Neural cell (in vitro differentiated cells): ENCODE results near the gene SEC16B. TPM values are rescaled to one million over a fixed set of nuclear protein-coding genes. Genes with fewer than 3 reads are reported as not detected.

Experiments
- H2AFZ ChIP-seq: fragments of 200-600, 300-800 bp; sonication (generic), shearing (Covaris generic); 2 replicates; pipeline ENCODE4 v1.6.0; 2014; ENCODE audit warnings: low read depth, mild to moderate bottlenecking, antibody characterized with exemption, low read length, moderate library complexity
- H3F3A ChIP-seq: fragments of 200-600 bp; shearing (Covaris generic); 2 replicates; pipeline ENCODE4 v1.6.1; 2016; ENCODE audit warnings: mild to moderate bottlenecking, moderate library complexity, mixed read lengths, antibody characterized with exemption, low read length; ENCODE audit not compliant: insufficient read depth, poor library complexity, severe bottlenecking
- H3K27ac ChIP-seq: fragments of 200-600, 300-800 bp; sonication (generic), shearing (Covaris generic); 2 replicates; pipeline ENCODE4 v1.5.1; 2014; ENCODE audit warnings: mild to moderate bottlenecking, low read length, moderate library complexity
- H3K27me3 ChIP-seq: fragments of 300-800, 200-600 bp; sonication (generic), shearing (Covaris generic); 2 replicates; pipeline ENCODE4 v1.6.0; 2014; ENCODE audit warnings: mild to moderate bottlenecking, low read depth, low read length, moderate library complexity; ENCODE audit not compliant: insufficient read depth
- H3K36me3 ChIP-seq: fragments of 300-800, 200-600 bp; sonication (generic), shearing (Covaris generic); 2 replicates; pipeline ENCODE4 v1.5.1; 2014; ENCODE audit warnings: mild to moderate bottlenecking, antibody characterized with exemption, low read length, moderate library complexity; ENCODE audit not compliant: insufficient read depth
- H3K4me2 ChIP-seq: fragments of 300-800, 200-600 bp; sonication (generic), shearing (Covaris generic); 2 replicates; pipeline ENCODE4 v1.6.0; 2014; ENCODE audit warnings: mild to moderate bottlenecking, low read length
- H3K4me3 ChIP-seq: fragments of 300-800, 200-600 bp; sonication (generic), shearing (Covaris generic); 2 replicates; pipeline ENCODE4 v1.5.1; 2014; ENCODE audit warnings: mild to moderate bottlenecking, low read length, moderate library complexity
- H3K79me2 ChIP-seq: fragments of 200-600 bp; shearing (Covaris generic); replicated peaks from 2 replicates; pipeline ENCODE4 v1.6.0; 2014; ENCODE audit warnings: mild to moderate bottlenecking, low read length, moderate library complexity; ENCODE audit not compliant: insufficient read depth
- H3K9ac ChIP-seq: fragments of 300-800, 200-600 bp; sonication (generic), shearing (Covaris generic); 2 replicates; pipeline ENCODE4 v1.6.1; 2016; ENCODE audit warnings: mild to moderate bottlenecking, low read length, mixed read lengths
- H3K9me2 ChIP-seq: fragments of 200-600 bp; shearing (Covaris generic); 2 replicates; pipeline ENCODE4 v1.6.1; 2016; ENCODE audit warnings: mild to moderate bottlenecking, low read length, mixed read lengths; ENCODE audit not compliant: insufficient read depth
- H3K9me3 ChIP-seq: fragments of 200-600, 300-800 bp; sonication (generic), shearing (Covaris generic); 2 replicates; pipeline ENCODE4 v1.6.1; 2016; ENCODE audit warnings: mild to moderate bottlenecking, mixed run types, low read length, moderate library complexity, mixed read lengths
- H4K20me1 ChIP-seq: fragments of 200-600 bp; shearing (Covaris generic); 2 replicates; pipeline ENCODE4 v1.6.1; 2016; ENCODE audit warnings: mild to moderate bottlenecking, mixed run types; ENCODE audit not compliant: insufficient read depth
- EP300 ChIP-seq: fragments of 450-650 bp; conservative IDR thresholded peaks from 2 replicates; pipeline ENCODE4 v1.6.1; 2014; ENCODE audit warnings: antibody characterized with exemption, mild to moderate bottlenecking, moderate library complexity; ENCODE audit not compliant: poor library complexity, severe bottlenecking
- EZH2 ChIP-seq: fragments of 200-600, 300-800 bp; shearing (Covaris generic), sonication (generic); IDR thresholded peaks from 2 replicates; pipeline ENCODE4 v1.6.1; 2014; ENCODE audit warnings: antibody characterized with exemption, low read length, borderline replicate concordance, mild to moderate bottlenecking; ENCODE audit not compliant: insufficient read depth, poor library complexity, severe bottlenecking
- MXI1 ChIP-seq: fragments of 450-650 bp; conservative IDR thresholded peaks from 2 replicates; pipeline ENCODE4 v1.6.1; 2014; ENCODE audit warnings: antibody characterized with exemption, mild to moderate bottlenecking; ENCODE audit not compliant: poor library complexity, severe bottlenecking
- POLR2AphosphoS5 ChIP-seq: IDR thresholded peaks from 2 replicates; pipeline ENCODE4 v1.6.1; 2012
- RAD21 ChIP-seq: fragments of 450-650 bp; conservative IDR thresholded peaks from 2 replicates; pipeline ENCODE4 v1.6.1; 2014; ENCODE audit warnings: antibody characterized with exemption, mild to moderate bottlenecking, moderate library complexity
- SMC3 ChIP-seq: fragments of 450-650 bp; conservative IDR thresholded peaks from 2 replicates; pipeline ENCODE4 v1.6.1; 2014; ENCODE audit warnings: antibody characterized with exemption, mild to moderate bottlenecking, moderate library complexity; ENCODE audit not compliant: poor library complexity
- TAF1 ChIP-seq: IDR thresholded peaks from 2 replicates; pipeline ENCODE4 v1.6.1; 2012; ENCODE audit warnings: low read depth
- polyA plus RNA-seq: library from polyadenylated mRNA; depleted of rRNA; stranded (reverse); fragments of >200 nt; gene quantifications from 2 replicates; pipeline ENCODE4 v1.2.3, GENCODE V29; 2014
- TF ChIP-seq, protein P1 (sequence below): IDR thresholded peaks from 2 replicates; pipeline ENCODE4 v1.6.1; 2012; ENCODE audit warnings: borderline replicate concordance
- TF ChIP-seq, protein P2 (sequence below): fragments of 450-650 bp; IDR thresholded peaks from 2 replicates; pipeline ENCODE4 v1.5.1; 2014; ENCODE audit warnings: antibody characterized with exemption, mild to moderate bottlenecking, moderate library complexity; ENCODE audit not compliant: poor library complexity, severe bottlenecking

SEC16B gene
- polyA plus RNA-seq, 1 donor from 2014 or later, result 0.78 TPM

DNA sequence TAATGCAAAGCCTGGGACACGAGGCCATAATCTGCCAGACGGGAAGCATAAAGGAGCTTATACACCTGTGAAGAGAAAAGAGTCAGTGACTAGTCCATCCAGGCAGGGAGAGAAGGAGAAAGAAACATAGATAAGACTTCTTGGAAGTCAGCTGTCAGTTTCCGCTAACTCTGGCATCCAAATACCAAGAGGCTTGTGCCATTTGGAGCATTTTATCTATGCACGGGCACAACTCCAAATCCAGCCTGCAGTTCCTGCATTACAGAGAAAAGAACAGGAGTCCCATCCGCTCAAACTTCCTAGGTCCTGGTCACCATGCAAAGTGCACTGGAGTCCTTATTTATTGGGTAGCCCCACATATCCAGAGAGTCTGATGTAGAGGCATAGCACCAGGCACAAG lies 27.9 kb downstream of the SEC16B start:
- H3K27me3 ChIP-seq, result no peaks in the 10 kb centered on the region
- no peak overlapping the region for H3K27ac ChIP-seq
- no peaks in the 10 kb centered on the region for H4K20me1 ChIP-seq
- H3K9me2 ChIP-seq, result no peaks in the 10 kb centered on the region
- no peak for TF ChIP-seq POLR2AphosphoS5
- no peak for TF ChIP-seq RAD21
- TF ChIP-seq, protein P1, sequence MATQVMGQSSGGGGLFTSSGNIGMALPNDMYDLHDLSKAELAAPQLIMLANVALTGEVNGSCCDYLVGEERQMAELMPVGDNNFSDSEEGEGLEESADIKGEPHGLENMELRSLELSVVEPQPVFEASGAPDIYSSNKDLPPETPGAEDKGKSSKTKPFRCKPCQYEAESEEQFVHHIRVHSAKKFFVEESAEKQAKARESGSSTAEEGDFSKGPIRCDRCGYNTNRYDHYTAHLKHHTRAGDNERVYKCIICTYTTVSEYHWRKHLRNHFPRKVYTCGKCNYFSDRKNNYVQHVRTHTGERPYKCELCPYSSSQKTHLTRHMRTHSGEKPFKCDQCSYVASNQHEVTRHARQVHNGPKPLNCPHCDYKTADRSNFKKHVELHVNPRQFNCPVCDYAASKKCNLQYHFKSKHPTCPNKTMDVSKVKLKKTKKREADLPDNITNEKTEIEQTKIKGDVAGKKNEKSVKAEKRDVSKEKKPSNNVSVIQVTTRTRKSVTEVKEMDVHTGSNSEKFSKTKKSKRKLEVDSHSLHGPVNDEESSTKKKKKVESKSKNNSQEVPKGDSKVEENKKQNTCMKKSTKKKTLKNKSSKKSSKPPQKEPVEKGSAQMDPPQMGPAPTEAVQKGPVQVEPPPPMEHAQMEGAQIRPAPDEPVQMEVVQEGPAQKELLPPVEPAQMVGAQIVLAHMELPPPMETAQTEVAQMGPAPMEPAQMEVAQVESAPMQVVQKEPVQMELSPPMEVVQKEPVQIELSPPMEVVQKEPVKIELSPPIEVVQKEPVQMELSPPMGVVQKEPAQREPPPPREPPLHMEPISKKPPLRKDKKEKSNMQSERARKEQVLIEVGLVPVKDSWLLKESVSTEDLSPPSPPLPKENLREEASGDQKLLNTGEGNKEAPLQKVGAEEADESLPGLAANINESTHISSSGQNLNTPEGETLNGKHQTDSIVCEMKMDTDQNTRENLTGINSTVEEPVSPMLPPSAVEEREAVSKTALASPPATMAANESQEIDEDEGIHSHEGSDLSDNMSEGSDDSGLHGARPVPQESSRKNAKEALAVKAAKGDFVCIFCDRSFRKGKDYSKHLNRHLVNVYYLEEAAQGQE, result no peak
- no peak for TF ChIP-seq EZH2
- TF ChIP-seq TAF1, result no peak
- TF ChIP-seq, protein P2, sequence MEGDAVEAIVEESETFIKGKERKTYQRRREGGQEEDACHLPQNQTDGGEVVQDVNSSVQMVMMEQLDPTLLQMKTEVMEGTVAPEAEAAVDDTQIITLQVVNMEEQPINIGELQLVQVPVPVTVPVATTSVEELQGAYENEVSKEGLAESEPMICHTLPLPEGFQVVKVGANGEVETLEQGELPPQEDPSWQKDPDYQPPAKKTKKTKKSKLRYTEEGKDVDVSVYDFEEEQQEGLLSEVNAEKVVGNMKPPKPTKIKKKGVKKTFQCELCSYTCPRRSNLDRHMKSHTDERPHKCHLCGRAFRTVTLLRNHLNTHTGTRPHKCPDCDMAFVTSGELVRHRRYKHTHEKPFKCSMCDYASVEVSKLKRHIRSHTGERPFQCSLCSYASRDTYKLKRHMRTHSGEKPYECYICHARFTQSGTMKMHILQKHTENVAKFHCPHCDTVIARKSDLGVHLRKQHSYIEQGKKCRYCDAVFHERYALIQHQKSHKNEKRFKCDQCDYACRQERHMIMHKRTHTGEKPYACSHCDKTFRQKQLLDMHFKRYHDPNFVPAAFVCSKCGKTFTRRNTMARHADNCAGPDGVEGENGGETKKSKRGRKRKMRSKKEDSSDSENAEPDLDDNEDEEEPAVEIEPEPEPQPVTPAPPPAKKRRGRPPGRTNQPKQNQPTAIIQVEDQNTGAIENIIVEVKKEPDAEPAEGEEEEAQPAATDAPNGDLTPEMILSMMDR, result no peak
- no peak for TF ChIP-seq SMC3
- no peak for TF ChIP-seq EP300
- no peak for TF ChIP-seq MXI1
- no peaks in the 10 kb centered on the region for H3K9me3 ChIP-seq
- H2AFZ ChIP-seq, result no peak overlapping the region
- H3K79me2 ChIP-seq, result no peaks in the 10 kb centered on the region
- H3K9ac ChIP-seq, result no peak overlapping the region
- no peaks in the 10 kb centered on the region for H3K36me3 ChIP-seq
- no peak overlapping the region for H3K4me3 ChIP-seq
- no peaks in the 10 kb centered on the region for H3F3A ChIP-seq
- H3K4me2 ChIP-seq, result no peak overlapping the region

- H3K79me2 ChIP-seq, result no peaks in the 10 kb centered on the region
- H3K9me2 ChIP-seq, result no peaks in the 10 kb centered on the region
- no peaks in the 10 kb centered on the region for H3K36me3 ChIP-seq
- H3F3A ChIP-seq, result no peaks in the 10 kb centered on the region
- H4K20me1 ChIP-seq, result no peaks in the 10 kb centered on the region
- H3K9me3 ChIP-seq, result no peaks in the 10 kb centered on the region
- H3K27ac ChIP-seq, result no peak overlapping the region
- no peak overlapping the region for H2AFZ ChIP-seq
- TF ChIP-seq RAD21, result no peak
- no peak for TF ChIP-seq MXI1
- no peak for TF ChIP-seq TAF1
- TF ChIP-seq, protein P1, result no peak
- no peak for TF ChIP-seq SMC3
- TF ChIP-seq, protein P2, result no peak
- no peak overlapping the region for H3K4me2 ChIP-seq
- no peak overlapping the region for H3K9ac ChIP-seq
- no peak overlapping the region for H3K4me3 ChIP-seq
- H3K27me3 ChIP-seq, result no peaks in the 10 kb centered on the region
Observed at GRCh38 chr1:177940682-177941081, 29.2 kb downstream of the SEC16B start.
